Neural progenitor cell (in vitro differentiated cells): ENCODE measurements around the gene OR2L13. TPM values are rescaled to one million over a fixed set of nuclear protein-coding genes. Genes with fewer than 3 reads are reported as not detected.

ENCODE experiments used
- DNase-seq: peaks from one replicate; pipeline ENCODE4 v3.0.0-alpha.2; 2016; ENCODE audit warnings: low spot score
- H2AFZ ChIP-seq: fragments of 200-600 bp; sonication (generic); replicated peaks from 2 replicates; pipeline ENCODE4 v1.6.1; 2016; ENCODE audit warnings: antibody characterized with exemption
- H3F3A ChIP-seq: fragments of 200-600 bp; sonication (generic); 2 replicates; pipeline ENCODE4 v1.6.1; 2016; ENCODE audit warnings: antibody characterized with exemption, low read depth
- H3K27ac ChIP-seq: fragments of 200-600 bp; sonication (generic); 2 replicates; pipeline ENCODE4 v1.5.1; 2016; ENCODE audit warnings: mild to moderate bottlenecking
- H3K27me3 ChIP-seq: fragments of 200-600 bp; sonication (generic); 2 replicates; pipeline ENCODE4 v1.6.1; 2016; ENCODE audit warnings: mild to moderate bottlenecking, moderate library complexity
- H3K36me3 ChIP-seq: fragments of 200-600 bp; sonication (generic); 2 replicates; pipeline ENCODE4 v1.5.1; 2016
- H3K4me1 ChIP-seq: fragments of 200-600 bp; sonication (generic); 2 replicates; pipeline ENCODE4 v1.6.1; 2016; ENCODE audit warnings: mixed run types
- H3K4me2 ChIP-seq: fragments of 200-600 bp; sonication (generic); 2 replicates; pipeline ENCODE4 v1.6.1; 2016
- H3K4me3 ChIP-seq: fragments of 200-600 bp; sonication (generic); 2 replicates; pipeline ENCODE4 v1.5.1; 2016
- H3K79me2 ChIP-seq: fragments of 200-600 bp; sonication (generic); 2 replicates; pipeline ENCODE4 v1.6.1; 2016; ENCODE audit warnings: low read depth
- H3K9ac ChIP-seq: fragments of 200-600 bp; sonication (generic); 2 replicates; pipeline ENCODE4 v1.6.1; 2016
- H3K9me3 ChIP-seq: fragments of 200-600 bp; sonication (generic); 2 replicates; pipeline ENCODE4 v1.5.1; 2016; ENCODE audit warnings: low read depth
- H4K20me1 ChIP-seq: fragments of 200-600 bp; sonication (generic); 2 replicates; pipeline ENCODE4 v1.6.1; 2016; ENCODE audit warnings: low read depth
- H3K27ac Mint-ChIP-seq: 3 replicates; pipeline ENCODE4 v1.8.0; 2021; ENCODE audit warnings: mixed read lengths
- H3K27me3 Mint-ChIP-seq: 2 replicates; pipeline ENCODE4 v1.8.0; 2022; ENCODE audit warnings: low read depth, mild to moderate bottlenecking, inconsistent platforms, moderate library complexity, mixed read lengths; ENCODE audit not compliant: insufficient read depth
- H3K36me3 Mint-ChIP-seq: 3 replicates; pipeline ENCODE4 v1.8.0; 2021; ENCODE audit warnings: mixed read lengths
- H3K4me1 Mint-ChIP-seq: 3 replicates; pipeline ENCODE4 v1.8.0; 2021; ENCODE audit warnings: mixed read lengths
- H3K4me3 Mint-ChIP-seq: 3 replicates; pipeline ENCODE4 v1.8.0; 2021; ENCODE audit warnings: mild to moderate bottlenecking, moderate library complexity, mixed read lengths
- H3K9me3 Mint-ChIP-seq: 3 replicates; pipeline ENCODE4 v1.8.0; 2020; ENCODE audit warnings: mixed read lengths
- CTCF ChIP-seq: fragments of 200-600 bp; sonication (generic); IDR thresholded peaks from 2 replicates; pipeline ENCODE4 v1.5.1; 2017; ENCODE audit warnings: antibody characterized with exemption, mild to moderate bottlenecking
- EZH2 ChIP-seq: fragments of 200-600 bp; sonication (generic); IDR thresholded peaks from 2 replicates; pipeline ENCODE4 v1.6.1; 2017; ENCODE audit warnings: antibody characterized with exemption, mild to moderate bottlenecking, moderate library complexity
- EZH2phosphoT487 ChIP-seq: fragments of 200-600 bp; sonication (generic); IDR thresholded peaks from 2 replicates; pipeline ENCODE4 v1.6.1; 2017; ENCODE audit warnings: antibody characterized with exemption
- total RNA-seq: library from RNA; depleted of rRNA; stranded (reverse); fragments of >200 nt; gene quantifications from 2 replicates; pipeline ENCODE4 v1.2.3, GENCODE V29; 2015; ENCODE audit warnings: low replicate concordance

OR2L13 gene
- total RNA-seq, result not detected in 2 replicates

- H3K4me2 ChIP-seq, result no peak within 1 kb of the TSS
- H3K4me3 ChIP-seq, result no peak within 1 kb of the TSS
- H3K4me1 ChIP-seq, result no peaks in the 10 kb centered on the region
- DNase-seq, result no peak
- no peak within 1 kb of the TSS for H3K9ac ChIP-seq
- no peaks in the 10 kb centered on the region for H3K36me3 ChIP-seq
- no peak within 1 kb of the TSS for H3K27ac ChIP-seq
- no peaks in the 10 kb centered on the region for H3K79me2 ChIP-seq
- no peaks in the 10 kb centered on the region for H3K4me1 Mint-ChIP-seq
- H4K20me1 ChIP-seq, result no peaks in the 10 kb centered on the region
- no peak within 1 kb of the TSS for H3K4me3 Mint-ChIP-seq
- no peak within 1 kb of the TSS for H3K27ac Mint-ChIP-seq
- peaks cover 49% of the 10 kb centered on the region for H3K9me3 Mint-ChIP-seq
- H2AFZ ChIP-seq, result no peak within 1 kb of the TSS
- no peaks in the 10 kb centered on the region for H3K36me3 Mint-ChIP-seq
- H3K9me3 ChIP-seq, result peaks cover 27% of the 10 kb centered on the region
- H3K27me3 Mint-ChIP-seq, result no peaks in the 10 kb centered on the region
- TF ChIP-seq EZH2 (no peak), EZH2phosphoT487 (no peak), CTCF (no peak)
- no peaks in the 10 kb centered on the region for H3F3A ChIP-seq
- no peaks in the 10 kb centered on the region for H3K27me3 ChIP-seq
Measured at GRCh38 chr1:248094884-248095283, at the start of gene OR2L13. Gene OR2L13 (plus strand): TSS chr1:248095184. CDS start chr1:248099376, 4,192 bp downstream.

- Mint-ChIP-seq H3K27me3 (no peaks in the 10 kb centered on the region), H3K36me3 (no peaks in the 10 kb centered on the region), H3K27ac (no peak overlapping the region), H3K9me3 (peaks cover 25% of the 10 kb centered on the region), H3K4me3 (no peak overlapping the region), H3K4me1 (no peaks in the 10 kb centered on the region)
- Histone ChIP-seq H2AFZ (no peak overlapping the region), H3K9me3 (peaks cover 23% of the 10 kb centered on the region), H3K4me2 (no peak overlapping the region), H3K79me2 (no peaks in the 10 kb centered on the region), H3K9ac (no peak overlapping the region), H3K27me3 (no peaks in the 10 kb centered on the region), H3F3A (no peaks in the 10 kb centered on the region), H3K4me3 (no peak overlapping the region), H3K4me1 (no peaks in the 10 kb centered on the region), H3K27ac (no peak overlapping the region), H3K36me3 (no peaks in the 10 kb centered on the region), H4K20me1 (no peaks in the 10 kb centered on the region)
- DNase-seq, result no peak
- TF ChIP-seq CTCF, result no peak
- TF ChIP-seq EZH2, result no peak
- TF ChIP-seq EZH2phosphoT487, result no peak
Measured at GRCh38 chr1:248045209-248045608, 49.8 kb upstream of the OR2L13 start.

- Histone ChIP-seq H3K27me3 (no peaks in the 10 kb centered on the region), H3K27ac (no peak within 1 kb of the TSS), H3F3A (no peaks in the 10 kb centered on the region), H3K9me3 (peaks cover 23% of the 10 kb centered on the region), H4K20me1 (no peaks in the 10 kb centered on the region), H3K4me2 (no peak within 1 kb of the TSS), H3K79me2 (no peaks in the 10 kb centered on the region), H2AFZ (no peak within 1 kb of the TSS), H3K9ac (no peak within 1 kb of the TSS), H3K36me3 (no peaks in the 10 kb centered on the region), H3K4me3 (no peak within 1 kb of the TSS), H3K4me1 (no peaks in the 10 kb centered on the region)
- Mint-ChIP-seq H3K4me1 (no peaks in the 10 kb centered on the region), H3K27ac (no peak within 1 kb of the TSS), H3K4me3 (no peak within 1 kb of the TSS), H3K9me3 (peaks cover 24% of the 10 kb centered on the region), H3K27me3 (no peaks in the 10 kb centered on the region), H3K36me3 (no peaks in the 10 kb centered on the region)
- TF ChIP-seq CTCF (no peak), EZH2phosphoT487 (no peak), EZH2 (no peak)
- DNase-seq, result no peak
Measured at GRCh38 chr1:248046536-248046935, 48.4 kb upstream of the OR2L13 start, which contains the start of gene OR2L3. Gene OR2L3 (plus strand): TSS chr1:248046836. CDS start chr1:248060682, 13,846 bp downstream.
